Measurements from ENCODE around the gene EMID1.

DNA sequence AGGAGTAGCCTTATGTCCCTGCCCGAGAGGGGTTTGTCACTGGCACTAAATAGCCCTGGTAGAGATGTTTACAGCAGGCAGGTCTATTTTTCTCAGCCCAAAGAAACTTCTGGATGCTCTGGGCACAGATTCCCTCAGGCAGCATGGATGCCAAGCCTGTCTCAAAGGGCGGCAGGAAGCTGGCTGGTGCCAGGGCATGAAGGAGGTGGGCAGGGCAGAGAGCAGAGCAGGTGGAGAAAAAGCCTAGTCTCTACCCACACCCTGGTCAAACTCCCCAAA lies 96.6 kb downstream of the EMID1 start:
- TF ChIP-seq CTCF (IDR thresholded peaks at IDR 0.05 in 4 of 5, conservative IDR thresholded peaks at IDR 0.05 in 1 of 5) = no peak
- TF ChIP-seq POLR2A (IDR thresholded peaks at IDR 0.05) = no peak
